PC-9 (cell line): ENCODE data around the gene SMC3. TPM values are rescaled to one million over a fixed set of nuclear protein-coding genes. Genes with fewer than 3 reads are reported as not detected.
A peak's percentile ranks its signal among the peaks of the same experiment; 100 is the strongest.

Experiments used
- BruUV-seq: library from RNA; stranded (reverse); fragments of 400-500 nt; replicated peaks from 2 replicates; lab custom pipeline; 2021; lab: Mats Ljungman, UMichigan
- CTCF ChIA-PET: fragments of 300-600 bp; sonication (Branson Sonifier 250); formaldehyde crosslinking; loops from one replicate; lab custom pipeline; 2022; ENCODE audit warnings: antibody characterized with exemption; lab: Charles Lee
- POLR2A ChIA-PET: fragments of 300-600 bp; sonication (Branson Sonifier 250); formaldehyde crosslinking; loops from one replicate; lab custom pipeline; 2022; ENCODE audit warnings: antibody characterized with exemption; ENCODE audit not compliant: unreplicated experiment; lab: Charles Lee
- DNase-seq, 2 experiments: peaks; one replicate each; pipeline versions ENCODE4 v3.0.0 to v3.0.0-alpha.2; 2015 to 2022; ENCODE audit warnings: mixed read lengths in 1 of 2
- H2AFZ ChIP-seq: fragments of 200-600 bp; sonication (generic); 2 replicates; pipeline ENCODE4 v1.8.1; 2017; ENCODE audit warnings: antibody characterized with exemption
- H3F3A ChIP-seq: fragments of 200-600 bp; sonication (generic); 2 replicates; pipeline ENCODE4 v1.8.1; 2017; ENCODE audit warnings: antibody characterized with exemption, mild to moderate bottlenecking, low read depth; ENCODE audit not compliant: insufficient read depth
- H3K27ac ChIP-seq: fragments of 200-600 bp; sonication (generic); 2 replicates; pipeline ENCODE4 v1.6.1; 2016; ENCODE audit warnings: mixed run types
- H3K27me3 ChIP-seq: fragments of 200-600 bp; sonication (generic); 2 replicates; pipeline ENCODE4 v1.6.1; 2016; ENCODE audit warnings: low read depth, mixed run types; ENCODE audit not compliant: insufficient read depth
- H3K36me3 ChIP-seq: fragments of 200-600 bp; sonication (generic); 2 replicates; pipeline ENCODE4 v1.6.1; 2016; ENCODE audit warnings: low read depth, mixed run types
- H3K4me1 ChIP-seq: fragments of 200-600 bp; sonication (generic); replicated peaks from 2 replicates; pipeline ENCODE4 v1.6.1; 2016; ENCODE audit warnings: mixed run types; ENCODE audit not compliant: insufficient read depth
- H3K4me2 ChIP-seq: fragments of 200-600 bp; sonication (generic); 2 replicates; pipeline ENCODE4 v1.6.1; 2017; ENCODE audit warnings: mixed run types
- H3K4me3 ChIP-seq: fragments of 200-600 bp; sonication (generic); 2 replicates; pipeline ENCODE4 v1.6.1; 2016; ENCODE audit warnings: mixed run types
- H3K79me2 ChIP-seq: fragments of 200-600 bp; sonication (generic); 2 replicates; pipeline ENCODE4 v1.6.1; 2017; ENCODE audit warnings: low read depth, mixed run types
- H3K9me2 ChIP-seq: fragments of 200-600 bp; sonication (generic); 2 replicates; pipeline ENCODE4 v1.8.1; 2017; ENCODE audit warnings: mild to moderate bottlenecking; ENCODE audit not compliant: insufficient read depth
- H3K9me3 ChIP-seq: fragments of 200-600 bp; sonication (generic); 2 replicates; pipeline ENCODE4 v1.8.1; 2016; ENCODE audit warnings: low read depth; ENCODE audit not compliant: insufficient read depth
- H4K20me1 ChIP-seq: fragments of 200-600 bp; sonication (generic); 2 replicates; pipeline ENCODE4 v1.8.1; 2017; ENCODE audit not compliant: insufficient read depth
- EZH2 ChIP-seq: fragments of 200-600 bp; sonication (generic); IDR thresholded peaks from 2 replicates; pipeline ENCODE4 v1.8.0; 2017; ENCODE audit warnings: antibody characterized with exemption, low read depth
- intact Hi-C: fragments of 100-400 bp; cut with micrococcal nuclease; formaldehyde crosslinking; loops from one replicate; pipeline ENCODE4 v1.10.0; 2022; ENCODE audit not compliant: unreplicated experiment
- total RNA-seq: library from RNA; stranded (reverse); gene quantifications from 2 replicates; pipeline ENCODE4 v1.2.3, GENCODE V29; 2021
- TF ChIP-seq, protein P1 (sequence below): fragments of 200-600 bp; sonication (generic); conservative IDR thresholded peaks from 2 replicates; pipeline ENCODE4 v1.6.1; 2017; ENCODE audit warnings: mixed run types, antibody characterized with exemption, mild to moderate bottlenecking, moderate library complexity

The SMC3 gene
- total RNA-seq, 1 experiment from 2014 or later: 31.2 TPM

DNA sequence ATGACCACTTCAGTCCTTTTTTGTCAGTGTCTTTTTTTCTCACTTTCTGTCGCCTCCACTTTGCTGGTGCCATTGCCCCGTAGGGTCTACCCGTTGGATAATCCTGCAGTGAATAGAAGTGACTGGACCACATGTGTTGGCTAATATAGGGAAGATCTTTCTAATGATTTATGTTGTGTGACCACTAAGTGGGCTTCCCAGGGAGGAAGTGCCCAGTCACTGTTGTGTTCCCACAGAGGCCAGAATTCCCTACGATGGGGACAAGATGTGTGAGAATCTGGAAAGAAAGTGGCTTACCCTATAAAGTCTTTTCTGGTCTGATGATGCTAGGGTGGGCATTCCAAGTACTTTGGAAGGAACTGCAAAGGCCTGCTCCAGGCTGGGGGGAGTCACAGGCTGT is 28.4 kb upstream of the SMC3 start:
- Histone ChIP-seq H4K20me1 (no peaks in the 10 kb centered on the region), H3K9me3 (no peaks in the 10 kb centered on the region), H3K79me2 (no peaks in the 10 kb centered on the region), H3K4me3 (no peak overlapping the region), H3K9me2 (no peaks in the 10 kb centered on the region), H3K27me3 (no peaks in the 10 kb centered on the region), H3K36me3 (no peaks in the 10 kb centered on the region), H3K4me1 (peaks cover 30% of the 10 kb centered on the region), H3K4me2 (no peak overlapping the region), H3F3A (peaks cover 21% of the 10 kb centered on the region; the same call in 1 of the 2 replicates), H3K27ac (no peak overlapping the region), H2AFZ (no peak overlapping the region)
- TF ChIP-seq, protein P1, sequence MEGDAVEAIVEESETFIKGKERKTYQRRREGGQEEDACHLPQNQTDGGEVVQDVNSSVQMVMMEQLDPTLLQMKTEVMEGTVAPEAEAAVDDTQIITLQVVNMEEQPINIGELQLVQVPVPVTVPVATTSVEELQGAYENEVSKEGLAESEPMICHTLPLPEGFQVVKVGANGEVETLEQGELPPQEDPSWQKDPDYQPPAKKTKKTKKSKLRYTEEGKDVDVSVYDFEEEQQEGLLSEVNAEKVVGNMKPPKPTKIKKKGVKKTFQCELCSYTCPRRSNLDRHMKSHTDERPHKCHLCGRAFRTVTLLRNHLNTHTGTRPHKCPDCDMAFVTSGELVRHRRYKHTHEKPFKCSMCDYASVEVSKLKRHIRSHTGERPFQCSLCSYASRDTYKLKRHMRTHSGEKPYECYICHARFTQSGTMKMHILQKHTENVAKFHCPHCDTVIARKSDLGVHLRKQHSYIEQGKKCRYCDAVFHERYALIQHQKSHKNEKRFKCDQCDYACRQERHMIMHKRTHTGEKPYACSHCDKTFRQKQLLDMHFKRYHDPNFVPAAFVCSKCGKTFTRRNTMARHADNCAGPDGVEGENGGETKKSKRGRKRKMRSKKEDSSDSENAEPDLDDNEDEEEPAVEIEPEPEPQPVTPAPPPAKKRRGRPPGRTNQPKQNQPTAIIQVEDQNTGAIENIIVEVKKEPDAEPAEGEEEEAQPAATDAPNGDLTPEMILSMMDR: no peak
- no peak for TF ChIP-seq EZH2
- BruUV-seq: no TSS peak
- DNase-seq: no peak
- intact Hi-C loops: no loop called here
- ChIA-PET POLR2A (no interaction called here), CTCF (no interaction called here)

DNA sequence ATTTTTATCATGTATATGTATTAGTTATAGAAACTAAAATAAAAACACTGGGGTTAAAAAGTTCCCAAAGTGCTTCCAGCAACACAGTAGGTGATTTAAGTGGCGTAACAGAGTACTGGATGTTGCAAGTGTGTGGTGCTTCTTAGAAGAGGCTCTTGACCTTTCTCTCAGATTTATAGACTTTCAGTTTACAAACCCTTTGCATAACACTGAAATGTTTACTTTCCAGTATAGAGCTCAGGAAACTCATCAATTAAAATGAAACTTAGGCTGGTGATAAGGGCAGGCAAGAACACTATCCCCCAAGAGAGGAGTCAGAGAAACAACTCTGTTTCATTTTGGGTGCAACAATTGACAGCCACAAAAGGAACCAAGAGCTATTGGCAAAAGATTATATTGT is 27.5 kb upstream of the SMC3 start:
- Histone ChIP-seq H3K4me3 (no peak overlapping the region), H3K27ac (peak overlapping the region; percentile 32; the same call in 1 of the 2 replicates), H4K20me1 (no peaks in the 10 kb centered on the region), H3K79me2 (no peaks in the 10 kb centered on the region), H3K27me3 (no peaks in the 10 kb centered on the region), H3K4me2 (peak overlapping the region; percentile 22; the same call in 1 of the 2 replicates), H3K36me3 (no peaks in the 10 kb centered on the region), H3K9me3 (no peaks in the 10 kb centered on the region), H3K9me2 (no peaks in the 10 kb centered on the region), H3K4me1 (peaks cover 30% of the 10 kb centered on the region), H2AFZ (no peak overlapping the region), H3F3A (peaks cover 21% of the 10 kb centered on the region; the same call in 1 of the 2 replicates)
- BruUV-seq: no TSS peak
- TF ChIP-seq, protein P1: no peak
- TF ChIP-seq EZH2: no peak
- CTCF ChIA-PET: interaction anchor here (0.5 to 0.7 kb wide), 2 partner anchors 18 to 186 kb away, joined by 3 to 7 read pairs; no protein-coding TSS in a partner anchor
- POLR2A ChIA-PET: no interaction called here
- no peak for DNase-seq
- intact Hi-C loops: no loop called here

DNA sequence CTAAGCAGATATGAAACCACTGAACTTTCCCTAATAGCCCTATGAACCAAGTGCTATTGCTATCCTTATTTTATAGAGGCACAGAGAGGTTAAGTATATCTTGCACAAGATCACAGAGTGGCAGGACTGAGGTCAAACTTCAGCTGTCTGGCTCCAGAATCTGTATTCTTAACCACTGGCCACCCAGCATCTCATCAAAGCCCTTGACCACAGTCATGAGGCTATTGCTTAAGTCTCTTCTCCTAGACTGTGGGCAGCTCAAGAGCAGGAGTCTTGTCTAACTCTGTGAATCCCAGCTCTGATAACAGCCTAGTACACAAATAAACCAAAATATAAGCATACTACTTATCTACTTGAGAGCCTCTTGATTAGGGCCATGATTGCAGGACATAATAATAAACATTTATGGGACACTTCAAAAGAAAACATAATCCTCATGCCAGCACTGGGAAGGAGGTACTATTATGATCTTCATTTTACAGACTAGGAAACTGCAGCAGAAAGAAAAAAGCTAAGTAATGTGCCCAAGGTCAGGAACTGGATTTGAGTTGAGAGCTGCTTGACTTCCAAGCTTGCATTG is 22.4 kb upstream of the SMC3 start:
- Histone ChIP-seq H3K36me3 (no peaks in the 10 kb centered on the region), H3K79me2 (no peaks in the 10 kb centered on the region), H3K27ac (no peak overlapping the region), H3F3A (peaks cover 6% of the 10 kb centered on the region; the same call in 1 of the 2 replicates), H3K4me2 (no peak overlapping the region), H3K4me1 (peaks cover 7% of the 10 kb centered on the region), H2AFZ (no peak overlapping the region), H3K27me3 (no peaks in the 10 kb centered on the region), H3K9me3 (no peaks in the 10 kb centered on the region), H4K20me1 (no peaks in the 10 kb centered on the region), H3K9me2 (no peaks in the 10 kb centered on the region), H3K4me3 (no peak overlapping the region)
- DNase-seq: no peak
- BruUV-seq: no TSS peak
- intact Hi-C loops: loop anchor here (5.0 kb wide), 1 partner anchor 133 kb away; no protein-coding TSS in a partner anchor
- TF ChIP-seq, protein P1: no peak
- no peak for TF ChIP-seq EZH2
- ChIA-PET POLR2A (interaction anchor here (0.6 kb wide), 1 partner anchor 1890 kb away, joined by 4 read pairs; no protein-coding TSS in a partner anchor), CTCF (interaction anchor here (0.6 kb wide), 1 partner anchor 16 kb away, joined by 3 read pairs; no protein-coding TSS in a partner anchor)
